H1 (cell line): ENCODE data around the gene PSD. TPM values are rescaled to one million over a fixed set of nuclear protein-coding genes. Genes with fewer than 3 reads are reported as not detected.

Experiments used
- BCL11A ChIP-seq, 2 experiments: IDR thresholded peaks; one replicate each; pipeline ENCODE4 v1.6.1; 2011; ENCODE audit warnings: low read depth in 2 of 2, low read length in 2 of 2, mild to moderate bottlenecking in 2 of 2
- CBX5 ChIP-seq: fragments of 300-800, 300-1000 bp; sonication (generic); IDR thresholded peaks from 2 replicates; pipeline ENCODE4 v1.7.1; 2016; ENCODE audit warnings: antibody characterized with exemption, low read length, low read depth
- EZH2 ChIP-seq: fragments of 200-600 bp; sonication (generic); IDR thresholded peaks from 2 replicates; pipeline ENCODE4 v1.7.1; 2012; ENCODE audit warnings: low read depth, mild to moderate bottlenecking, moderate library complexity, low read length, inconsistent platforms; ENCODE audit not compliant: severe bottlenecking
- HDAC2 ChIP-seq, 2 experiments: fragments of 300-600 bp in 1 of 2; sonication (generic) in 1 of 2; IDR thresholded peaks; 2 replicates each; pipeline ENCODE4 v1.6.1; 2011 to 2012; ENCODE audit warnings: low read depth in 2 of 2, low read length in 2 of 2, mild to moderate bottlenecking in 2 of 2, moderate library complexity in 2 of 2, borderline replicate concordance in 1 of 2, inconsistent platforms in 1 of 2
- HDAC6 ChIP-seq: IDR thresholded peaks from one replicate; pipeline ENCODE4 v1.7.1; 2012; ENCODE audit warnings: low read depth, mild to moderate bottlenecking, inconsistent platforms, low read length, moderate library complexity
- KDM4A ChIP-seq: IDR thresholded peaks from one replicate; pipeline ENCODE4 v1.7.1; 2012; ENCODE audit warnings: low read depth, mild to moderate bottlenecking, moderate library complexity, low read length, inconsistent platforms; ENCODE audit not compliant: severe bottlenecking
- SIX5 ChIP-seq: IDR thresholded peaks from 2 replicates; pipeline ENCODE4 v1.6.1; 2011; ENCODE audit warnings: mild to moderate bottlenecking, low read depth, low read length
- SUZ12 ChIP-seq: fragments of 200-600 bp; sonication (generic); IDR thresholded peaks from 2 replicates; pipeline ENCODE4 v1.6.1; 2012; ENCODE audit warnings: mild to moderate bottlenecking, inconsistent platforms, low read length, moderate library complexity, mixed read lengths
- TAF1 ChIP-seq: IDR thresholded peaks from 2 replicates; pipeline ENCODE4 v1.6.1; 2011; ENCODE audit warnings: mild to moderate bottlenecking, low read depth, low read length
- polyA plus RNA-seq, 7 experiments: library from polyadenylated mRNA; depleted of rRNA in 3 of 7; stranded (reverse) in 5 of 7; unstranded in 2 of 7; fragments of >200 nt in 5 of 7; fragments of 200-250 nt in 2 of 7; gene quantifications; 1 replicate in 5 of 7; 2 replicates in 1 of 7; 4 replicates in 1 of 7; pipeline versions ENCODE4 v1.2.1 to v1.2.3, GENCODE V29; 2011 to 2013; ENCODE audit warnings: missing spikeins in 2 of 7, mixed read lengths in 2 of 7
- total RNA-seq: library from RNA; stranded (reverse); fragmentation: NEBNext Ultra II Directional; extraction: Animal tissue kit (Norgen Biotek cat#: 25700); gene quantifications from 2 replicates; pipeline ENCODE4 v1.2.1, GENCODE V29; 2021

The PSD gene
- total and polyA plus RNA-seq, 2 of the 8 experiments (the other 6 are each of a cell fraction or from before 2014, with no cell fraction given) = 5.4 to 6.0 TPM

DNA sequence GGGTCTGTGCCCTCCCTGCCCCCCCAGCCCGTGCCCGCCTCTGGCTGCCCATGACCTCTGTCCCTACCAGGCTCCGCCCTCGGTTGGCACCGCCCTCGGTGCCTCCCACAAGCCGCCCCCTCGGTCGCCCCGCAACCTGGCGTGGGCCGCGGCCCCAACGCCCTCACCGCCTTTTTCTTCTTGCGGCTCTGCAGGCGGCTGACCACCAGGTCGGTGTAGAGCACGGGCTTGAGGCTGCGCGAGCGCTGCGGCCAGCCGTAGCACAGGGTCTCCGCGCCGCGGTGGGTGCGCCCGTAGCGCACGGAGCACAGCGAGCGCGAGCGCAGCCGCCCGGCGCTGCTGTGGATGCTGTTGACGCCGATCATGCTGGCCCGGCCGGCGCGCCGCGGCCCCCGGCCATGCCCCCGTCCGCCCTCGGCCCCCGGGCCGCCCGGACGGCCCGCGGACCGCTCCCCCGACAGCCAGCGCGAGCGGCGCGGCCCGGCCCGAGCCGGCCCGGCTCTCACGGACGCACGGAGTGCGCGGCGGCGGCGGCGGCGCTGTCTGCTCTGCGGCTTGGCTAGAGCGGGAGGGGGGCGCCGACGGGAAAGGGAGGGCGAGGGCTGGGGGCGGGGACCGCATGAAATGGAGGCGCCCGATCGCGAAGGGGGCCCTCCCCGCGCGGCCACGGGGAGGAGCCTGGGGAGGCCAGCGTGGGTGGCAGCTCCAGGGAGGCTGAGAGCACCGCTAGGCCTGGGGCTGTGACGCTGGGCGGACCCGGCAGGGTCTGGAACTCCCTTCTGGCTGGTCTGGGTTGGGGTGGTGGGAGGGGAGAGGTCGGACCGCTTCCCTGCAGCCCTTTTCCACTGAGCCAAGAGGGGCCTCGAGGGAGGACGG, 9.6 kb downstream of the PSD start (continued):
- TF ChIP-seq HDAC6 = no peak
- peak; percentile 63 for TF ChIP-seq KDM4A
- TF ChIP-seq EZH2 = no peak
- TF ChIP-seq BCL11A (IDR thresholded peaks at IDR 0.05; ENCODE audit: low read depth in 2 of 2, low read length in 2 of 2) = no peak
- peak; percentile 4; the same call in 1 of the 2 replicates for TF ChIP-seq SUZ12
- TF ChIP-seq TAF1 = 0 out of 2 replicates have a peak, but pooled peaks have one; percentile 21
- no peak for TF ChIP-seq SIX5
- TF ChIP-seq HDAC2 (IDR thresholded peaks at IDR 0.05; ENCODE audit: borderline replicate concordance in 1 of 2, low read depth in 2 of 2, low read length in 2 of 2) = no peak
- no peak for TF ChIP-seq CBX5
